Kidney (tissue), 14 donors: ENCODE results near the gene PATL2. TPM values are rescaled to one million over a fixed set of nuclear protein-coding genes. Genes with fewer than 3 reads are reported as not detected.

Experiments used
- DNase-seq, 5 donors: peaks; one replicate each; pipeline ENCODE4 v3.0.0-alpha.2; 2013 to 2020
- FAIRE-seq: peaks from 2 replicates; lab custom pipeline; 2012; peaks lifted over from hg19 to GRCh38; lab: Jason Lieb, UNC
- H3K27ac ChIP-seq, 2 donors: one replicate each; pipeline ENCODE4 v1.7.0; 2013; ENCODE audit warnings: low read depth in 2 of 2, low read length in 2 of 2, inconsistent platforms in 1 of 2
- H3K27me3 ChIP-seq: one replicate; pipeline ENCODE4 v1.7.1; 2013; ENCODE audit warnings: low read length, inconsistent platforms; ENCODE audit not compliant: control insufficient read depth, insufficient read depth
- H3K36me3 ChIP-seq, 3 donors: one replicate each; pipeline versions ENCODE4 v1.7.0 to v1.7.1; 2013; ENCODE audit warnings: low read length in 3 of 3, control low read depth in 1 of 3, inconsistent platforms in 1 of 3; ENCODE audit not compliant: insufficient read depth in 3 of 3, control insufficient read depth in 2 of 3
- H3K4me1 ChIP-seq, 3 donors: one replicate each; pipeline versions ENCODE4 v1.7.0 to v1.7.1; 2013; ENCODE audit warnings: low read length in 3 of 3, inconsistent platforms in 1 of 3, low read depth in 1 of 3; ENCODE audit not compliant: control insufficient read depth in 2 of 3, insufficient read depth in 2 of 3
- H3K4me3 ChIP-seq, 3 donors: one replicate each; pipeline versions ENCODE4 v1.7.0 to v1.8.1; 2013; ENCODE audit warnings: low read length in 3 of 3, control low read depth in 1 of 3, inconsistent platforms in 1 of 3
- H3K9ac ChIP-seq, 3 donors: one replicate each; pipeline versions ENCODE4 v1.7.0 to v1.7.1; 2013; ENCODE audit warnings: low read length in 3 of 3, control low read depth in 1 of 3, inconsistent platforms in 1 of 3
- H3K9me3 ChIP-seq, 3 donors: one replicate each; pipeline versions ENCODE4 v1.7.0 to v1.7.1; 2013; ENCODE audit warnings: low read length in 3 of 3, control low read depth in 1 of 3, inconsistent platforms in 1 of 3; ENCODE audit not compliant: control insufficient read depth in 2 of 3, insufficient read depth in 1 of 3
- CTCF ChIP-seq: IDR thresholded peaks from 3 replicates; pipeline ENCODE4 v1.5.1; 2012; ENCODE audit warnings: mild to moderate bottlenecking, moderate library complexity, borderline replicate concordance; ENCODE audit not compliant: insufficient read depth; ENCODE audit errors: extremely low read depth
- intact Hi-C: fragments of 100-400 bp; cut with DNase I; formaldehyde crosslinking; loops from one replicate; pipeline ENCODE4 v1.11.1; 2022
- polyA plus RNA-seq: library from polyadenylated mRNA; stranded (reverse); fragments of 350-450 nt; fragmentation: Illumina TruSeq; extraction: RNeasy Lipid Tissue Mini Kit (QIAGEN cat#74804); gene quantifications from one replicate; pipeline ENCODE4 v1.2.3, GENCODE V29; 2014; ENCODE audit warnings: low read depth, low replicate concordance; ENCODE audit not compliant: insufficient read depth
- total RNA-seq: library from RNA; stranded (reverse); fragmentation: NEBNext Ultra II Directional; extraction: Animal tissue kit (Norgen Biotek cat#: 25700); gene quantifications from one replicate; pipeline ENCODE4 v1.2.1, GENCODE V29; 2021
- donor health status: control.
- donor health status: control.
- donor health status: control.
- donor health status: control.
- donor health status: control.
- donor health status: DM: yes; HTN: yes; CAD: no.
- donor health status: Normal renal cell carcinoma (clear cell type).

Gene PATL2
- total and polyA plus RNA-seq, 2 donors from 2014 or later: 0.73 to 2.1 TPM

- H3K4me3 ChIP-seq: no peak overlapping the region
- H3K36me3 ChIP-seq: peaks cover 3 to 33% (median 25%) of the 10 kb centered on the region in 3 donors
- no peak overlapping the region for H3K27ac ChIP-seq
- H3K9me3 ChIP-seq: no peaks in the 10 kb centered on the region
- TF ChIP-seq CTCF: no peak
- DNase-seq (no peak), FAIRE-seq (no peak)
- intact Hi-C loops: no loop called here
- H3K4me1 ChIP-seq: peaks cover 0 to 3% (median 0%) of the 10 kb centered on the region in 3 donors
- H3K27me3 ChIP-seq: no peaks in the 10 kb centered on the region
- H3K9ac ChIP-seq: no peak overlapping the region
Observed at GRCh38 chr15:44718927-44719292, 7.8 kb upstream of the PATL2 start.

GRCh38 chr15:44718180-44718926 is 7.2 kb upstream of the PATL2 start:
- DNase-seq: no peak
- H3K27ac ChIP-seq: no peak overlapping the region
- H3K27me3 ChIP-seq: no peaks in the 10 kb centered on the region
- intact Hi-C loops: no loop called here
- H3K9ac ChIP-seq: no peak overlapping the region
- no peak for TF ChIP-seq CTCF
- H3K4me1 ChIP-seq: peaks cover 0 to 3% (median 0%) of the 10 kb centered on the region in 3 donors
- H3K4me3 ChIP-seq: no peak overlapping the region
- peaks cover 3 to 33% (median 25%) of the 10 kb centered on the region in 3 donors for H3K36me3 ChIP-seq
- H3K9me3 ChIP-seq: no peaks in the 10 kb centered on the region
- no peak for FAIRE-seq

GRCh38 chr15:44716983-44717602 is 6.0 kb upstream of the PATL2 start:
- Histone ChIP-seq H3K27me3 (no peaks in the 10 kb centered on the region), H3K4me3 (no peak overlapping the region), H3K27ac (no peak overlapping the region), H3K9me3 (no peaks in the 10 kb centered on the region), H3K4me1 (peaks cover 0 to 3% (median 0%) of the 10 kb centered on the region in 3 donors), H3K36me3 (peaks cover 3 to 33% (median 25%) of the 10 kb centered on the region in 3 donors), H3K9ac (no peak overlapping the region)
- FAIRE-seq (no peak), DNase-seq (no peak)
- TF ChIP-seq CTCF: no peak
- intact Hi-C loops: no loop called here
